ENCODE results near the gene NEUROD2. TPM values are rescaled to one million over a fixed set of nuclear protein-coding genes. Genes with fewer than 3 reads are reported as not detected.

NEUROD2 gene
- total and polyA plus RNA-seq, 2 of the 8 experiments (the other 6 are each of a cell fraction or from before 2014, with no cell fraction given), result not detected

GRCh38 chr17:39626171-39627046 lies 18.7 kb upstream of the NEUROD2 start, which contains the start of gene PPP1R1B:
Gene PPP1R1B, plus strand, starts transcription at chr17:39626952. Its CDS starts 441 bp downstream, at chr17:39627393.
- Histone ChIP-seq H4K20me1 (replicated peaks in 1 of 2; ENCODE audit: control insufficient read depth in 1 of 2, insufficient read depth in 2 of 2, low read length in 2 of 2) (peaks cover 0 to 1% of the 10 kb centered on the region in 2 experiments), H3K18ac (ENCODE audit: extremely low read depth, low read length) (peak within 1 kb of the TSS; percentile 95), H2AK5ac (ENCODE audit: low read depth, low read length) (peak within 1 kb of the TSS; percentile 87), H3K4ac (replicated peaks; ENCODE audit: insufficient read length, low read depth, low read length) (peak within 1 kb of the TSS; percentile 55), H2BK20ac (ENCODE audit: low read length) (peak within 1 kb of the TSS; percentile 94; the same call in 1 of the 2 replicates), H3K4me3 (ENCODE audit: extremely low read depth in 1 of 4, insufficient read depth in 2 of 4, low read depth in 3 of 4, low read length in 4 of 4) (peak within 1 kb of the TSS; percentile 64 to 75 (median 68)), H3K9ac (replicated peaks in 1 of 4; ENCODE audit: extremely low read depth in 1 of 4, low read depth in 3 of 4, low read length in 3 of 4) (no peak within 1 kb of the TSS), H2BK15ac (ENCODE audit: low read length) (peak within 1 kb of the TSS; percentile 92; the same call in 1 of the 2 replicates), H3K79me2 (ENCODE audit: control insufficient read depth in 1 of 2, insufficient read depth in 2 of 2, low read length in 2 of 2) (no peaks in the 10 kb centered on the region), H2AFZ (ENCODE audit: low read length) (peak within 1 kb of the TSS; percentile 87; the same call in 1 of the 2 replicates), H2BK5ac (ENCODE audit: low read depth, low read length) (peak within 1 kb of the TSS; percentile 89; the same call in 1 of the 2 replicates), H3K27me3 (replicated peaks in 1 of 4; ENCODE audit: control insufficient read depth in 3 of 4, extremely low read depth in 1 of 4, insufficient read depth in 3 of 4, low read length in 3 of 4) (peaks cover 2 to 39% (median 35%) of the 10 kb centered on the region in 4 experiments), H3K23me2 (ENCODE audit: low read depth, low read length) (peaks cover 12% of the 10 kb centered on the region), H3K9me3 (ENCODE audit: insufficient read depth in 2 of 2, low read depth in 1 of 2, low read length in 1 of 2) (no peaks in the 10 kb centered on the region), H3K4me2 (ENCODE audit: insufficient read depth in 1 of 2, low read depth in 2 of 2, low read length in 2 of 2) (peak within 1 kb of the TSS; percentile 84 to 86), H3K79me1 (ENCODE audit: low read depth, low read length) (0 out of 2 replicates have a peak, but pooled peaks cover 2% of the 10 kb centered on the region), H3K4me1 (replicated peaks in 1 of 4; ENCODE audit: control insufficient read depth in 3 of 4, insufficient read depth in 4 of 4, low read length in 3 of 4) (peaks cover 8 to 45% (median 33%) of the 10 kb centered on the region in 4 experiments), H2BK12ac (ENCODE audit: low read depth, low read length) (peak within 1 kb of the TSS; percentile 99; the same call in 1 of the 2 replicates), H2BK120ac (replicated peaks; ENCODE audit: low read depth, low read length) (no peak within 1 kb of the TSS), H4K8ac (ENCODE audit: extremely low read depth, insufficient read depth, low read length) (no peak within 1 kb of the TSS), H3K27ac (ENCODE audit: low read depth, low read length) (no peak within 1 kb of the TSS), H3K36me3 (ENCODE audit: control insufficient read depth in 2 of 4, insufficient read depth in 4 of 4, low read length in 3 of 4) (no peaks in the 10 kb centered on the region), H3K56ac (replicated peaks; ENCODE audit: insufficient read length, low read depth, low read length) (peak within 1 kb of the TSS; percentile 42), H4K91ac (replicated peaks; ENCODE audit: insufficient read length, low read length) (peak within 1 kb of the TSS; percentile 29), H3K23ac (ENCODE audit: insufficient read length) (no peak within 1 kb of the TSS), H4K5ac (ENCODE audit: insufficient read length, low read depth, low read length) (peak within 1 kb of the TSS; percentile 51), H3K14ac (ENCODE audit: insufficient read length) (no peak within 1 kb of the TSS)
- POLR2A ChIA-PET (ENCODE audit: partially characterized antibody), result interaction anchor here (0.8 to 1.9 kb wide), 14 partner anchors 12 to 373 kb away, joined by 3 to 6 read pairs (median 3); partner anchors contain the start of genes ERBB2 and PNMT
- 17% methylated on average over 28 of the region's 29 CpGs; no CpG with 5 or more reads in 1 of the 2 experiments for WGBS, 2 experiments (ENCODE audit: extremely low coverage in 1 of 2, insufficient coverage in 1 of 2, insufficient read length in 1 of 2, insufficient replicate concordance in 2 of 2, low coverage in 1 of 2, low lambda C conversion rate in 2 of 2, missing lambda C conversion rate in 1 of 2)
- FAIRE-seq (no peak), DNase-seq (ENCODE audit: low read depth in 1 of 2, low spot score in 2 of 2) (peak in 1 of 2 experiments; percentile 75)
- CTCF ChIA-PET (ENCODE audit: partially characterized antibody), result interaction anchor here (1.5 to 49.2 kb wide), 8 partner anchors 3 to 127 kb away, joined by 6 to 1885 read pairs (median 225); partner anchors contain the start of genes ERBB2, NEUROD2, PGAP3 and PNMT
- peak; percentile 57; the same call in 1 of the 2 replicates for TF ChIP-seq MAX (IDR thresholded peaks at IDR 0.05)
